ENCODE data around the gene FAAP20. TPM values are rescaled to one million over a fixed set of nuclear protein-coding genes. Genes with fewer than 3 reads are reported as not detected.

Gene FAAP20
- total and polyA plus RNA-seq, 2 donors (not counting 1 experiment from before 2014, with no cell fraction given), result 31.2 to 68.1 TPM

DNA sequence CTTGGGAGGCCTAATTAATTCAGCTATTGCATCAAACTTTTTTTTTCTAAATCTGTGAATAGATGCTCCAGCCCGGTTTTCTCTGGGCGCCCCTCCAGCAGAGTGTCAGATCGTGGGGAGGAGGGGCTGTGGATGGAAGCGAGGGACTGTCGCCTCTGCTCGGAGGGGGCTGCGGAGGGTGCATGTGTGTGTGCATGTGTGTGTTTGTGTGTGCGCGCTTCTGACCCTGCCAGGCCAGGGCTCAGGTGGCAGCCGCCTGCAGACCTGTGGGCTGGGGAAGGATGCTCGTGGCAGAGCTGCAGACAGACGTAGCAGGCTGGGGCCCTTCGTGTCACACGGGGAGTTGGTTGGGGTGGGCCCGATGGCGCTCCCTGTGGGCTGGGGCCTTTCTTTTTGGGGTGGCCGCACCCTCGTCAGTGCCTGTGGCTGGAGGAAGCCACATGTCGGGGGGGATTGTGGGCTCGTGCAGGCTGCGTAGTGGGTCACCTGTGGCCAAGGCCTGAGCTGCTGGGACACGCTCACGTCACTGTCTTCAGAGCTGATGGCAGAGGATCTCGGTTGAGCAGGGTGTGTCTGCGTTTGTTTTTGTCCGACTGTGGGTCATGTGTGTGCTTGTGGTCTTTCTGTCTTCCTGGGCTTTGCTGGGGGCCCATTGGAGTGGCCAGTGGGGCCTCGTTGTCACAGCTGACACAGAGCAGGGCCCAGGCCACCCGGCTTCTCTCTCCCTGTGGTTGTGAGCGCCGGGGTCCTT, 36.4 kb upstream of the FAAP20 start:
- ATAC-seq (ENCODE audit: low read depth), result no peak
- Mint-ChIP-seq H3K27me3 (no peaks in the 10 kb centered on the region), H3K4me1 (peaks cover 67% of the 10 kb centered on the region), H3K27ac (peak overlapping the region; percentile 91), H3K9me3 (ENCODE audit: insufficient read depth) (no peaks in the 10 kb centered on the region), H3K4me3 (peak overlapping the region; percentile 98)
- ChIA-PET CTCF (interaction anchor here (0.7 to 3.9 kb wide), 7 partner anchors 28 to 150 kb away, joined by 3 to 22 read pairs (median 5); partner anchors contain the start of gene FAAP20), POLR2A (interaction anchor here (1.4 to 3.4 kb wide), 2 partner anchors 69 to 151 kb away, joined by 4 to 30 read pairs; no protein-coding TSS in a partner anchor)
- Histone ChIP-seq H3K4me3 (ENCODE audit: control extremely low read depth in 1 of 5, extremely low read depth in 1 of 5, insufficient read depth in 1 of 5, low read depth in 2 of 5, low read length in 4 of 5) (peak overlapping the region; percentile 46 to 82 (median 68)), H3K9ac (ENCODE audit: low read length) (peak overlapping the region; percentile 72), H4K20me1 (ENCODE audit: control insufficient read depth, insufficient read depth, low read length, poor library complexity, severe bottlenecking) (peaks cover 71% of the 10 kb centered on the region), H2AFZ (ENCODE audit: insufficient read depth, low read depth, low read length, poor library complexity, severe bottlenecking) (no peak overlapping the region), H3K4me2 (replicated peaks; ENCODE audit: low read depth, low read length, poor library complexity, severe bottlenecking) (peak overlapping the region; percentile 89), H3K9me3 (ENCODE audit: control extremely low read depth in 1 of 3, control insufficient read depth in 2 of 3, insufficient read depth in 1 of 3, low read length in 2 of 3) (no peaks in the 10 kb centered on the region), H3K27me3 (replicated peaks in 1 of 4; ENCODE audit: control extremely low read depth in 1 of 4, control insufficient read depth in 3 of 4, insufficient read depth in 4 of 4, low read length in 3 of 4) (no peaks in the 10 kb centered on the region), H3K27ac (ENCODE audit: low read length in 2 of 2) (peak overlapping the region; percentile 29 to 93), H3K36me3 (replicated peaks in 1 of 2; ENCODE audit: control extremely low read depth in 1 of 2, control insufficient read depth in 1 of 2, extremely low read depth in 1 of 2, insufficient read depth in 2 of 2, low read length in 1 of 2) (peaks cover 0 to 3% of the 10 kb centered on the region in 2 experiments), H3K79me2 (ENCODE audit: control insufficient read depth, insufficient read depth, low read length) (peaks cover 72% of the 10 kb centered on the region), H3K4me1 (ENCODE audit: control insufficient read depth in 2 of 2, insufficient read depth in 2 of 2, low read length in 2 of 2) (peaks cover 66 to 74% of the 10 kb centered on the region in 2 donors)
- DNase-seq, result peak; percentile 61
- intact Hi-C loops (cut with micrococcal nuclease), result no loop called here
- WGBS (ENCODE audit: insufficient coverage), result 51% methylated on average over 30 of the region's 30 CpGs
- TF ChIP-seq EZH2 (IDR thresholded peaks at IDR 0.05; ENCODE audit: borderline replicate concordance, insufficient read depth, low read depth, low read length, poor library complexity, severe bottlenecking), result no peak
- TF ChIP-seq, protein P1, sequence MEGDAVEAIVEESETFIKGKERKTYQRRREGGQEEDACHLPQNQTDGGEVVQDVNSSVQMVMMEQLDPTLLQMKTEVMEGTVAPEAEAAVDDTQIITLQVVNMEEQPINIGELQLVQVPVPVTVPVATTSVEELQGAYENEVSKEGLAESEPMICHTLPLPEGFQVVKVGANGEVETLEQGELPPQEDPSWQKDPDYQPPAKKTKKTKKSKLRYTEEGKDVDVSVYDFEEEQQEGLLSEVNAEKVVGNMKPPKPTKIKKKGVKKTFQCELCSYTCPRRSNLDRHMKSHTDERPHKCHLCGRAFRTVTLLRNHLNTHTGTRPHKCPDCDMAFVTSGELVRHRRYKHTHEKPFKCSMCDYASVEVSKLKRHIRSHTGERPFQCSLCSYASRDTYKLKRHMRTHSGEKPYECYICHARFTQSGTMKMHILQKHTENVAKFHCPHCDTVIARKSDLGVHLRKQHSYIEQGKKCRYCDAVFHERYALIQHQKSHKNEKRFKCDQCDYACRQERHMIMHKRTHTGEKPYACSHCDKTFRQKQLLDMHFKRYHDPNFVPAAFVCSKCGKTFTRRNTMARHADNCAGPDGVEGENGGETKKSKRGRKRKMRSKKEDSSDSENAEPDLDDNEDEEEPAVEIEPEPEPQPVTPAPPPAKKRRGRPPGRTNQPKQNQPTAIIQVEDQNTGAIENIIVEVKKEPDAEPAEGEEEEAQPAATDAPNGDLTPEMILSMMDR (IDR thresholded peaks at IDR 0.05), result no peak

Measured in B cell (primary cell).